Measurements from ENCODE around the gene FOXA3. TPM values are rescaled to one million over a fixed set of nuclear protein-coding genes. Genes with fewer than 3 reads are reported as not detected.

The FOXA3 gene
- total and polyA plus RNA-seq, 2 donors (not counting 3 experiments of a cell fraction or from before 2014, with no cell fraction given), result 0.06 TPM; not detected in 1

DNA sequence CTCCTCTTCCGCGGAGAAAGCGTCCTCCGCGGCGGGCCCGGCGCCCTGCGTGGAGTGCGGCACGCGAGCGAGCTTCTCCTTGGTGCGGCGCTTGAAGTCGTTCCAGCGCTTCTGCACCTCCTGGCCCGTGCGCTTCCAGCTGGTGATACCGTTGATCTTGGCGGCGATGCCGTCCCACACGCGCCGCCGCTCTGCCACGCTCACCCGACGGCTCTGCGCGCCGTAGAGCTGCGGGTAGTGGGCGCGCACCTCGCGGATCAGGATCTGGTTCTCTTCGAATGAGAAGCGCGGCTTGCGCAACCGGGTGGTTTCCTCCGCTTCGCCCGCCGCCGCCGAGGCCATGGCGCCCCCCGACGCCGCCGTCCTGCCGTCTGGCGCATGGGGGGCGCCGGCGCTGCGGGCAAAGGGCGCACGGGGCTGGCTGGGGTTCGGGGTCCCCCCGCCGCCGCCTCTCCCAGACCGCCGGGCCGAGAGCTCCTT, 37.3 kb downstream of the FOXA3 start:
- no peaks in the 10 kb centered on the region for H4K20me1 ChIP-seq (replicated peaks; ENCODE audit: control insufficient read depth, extremely low read depth, insufficient read depth, low read length)
- no TSS peak for BruUV-seq (replicated peaks)
- TF ChIP-seq GATA2 (IDR thresholded peaks at IDR 0.05; ENCODE audit: insufficient read depth, insufficient read length, low read depth, low read length), result no peak
- no peak for TF ChIP-seq POLR2A (IDR thresholded peaks at IDR 0.05; ENCODE audit: low read depth, low read length)
- TF ChIP-seq, protein P1, sequence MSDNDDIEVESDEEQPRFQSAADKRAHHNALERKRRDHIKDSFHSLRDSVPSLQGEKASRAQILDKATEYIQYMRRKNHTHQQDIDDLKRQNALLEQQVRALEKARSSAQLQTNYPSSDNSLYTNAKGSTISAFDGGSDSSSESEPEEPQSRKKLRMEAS (IDR thresholded peaks at IDR 0.05; ENCODE audit: insufficient read depth, insufficient read length), result no peak
- DNase-seq (ENCODE audit: low read depth, low spot score), result peak; percentile 30
- intact Hi-C loops (cut with micrococcal nuclease), result no loop called here
- FAIRE-seq, result no peak
- H3K27me3 ChIP-seq (ENCODE audit: control insufficient read depth in 2 of 2, insufficient read depth in 2 of 2, low read length in 2 of 2), result no peaks in the 10 kb centered on the region
- H3K27ac ChIP-seq (ENCODE audit: insufficient read depth, low read depth, low read length), result no peak overlapping the region
- H3K4me3 ChIP-seq (replicated peaks in 1 of 3; ENCODE audit: insufficient read depth in 1 of 3, low read depth in 1 of 3, low read length in 3 of 3), result peak overlapping the region; percentile 38 to 95 (median 55)
- no peaks in the 10 kb centered on the region for H3K9me1 ChIP-seq (replicated peaks; ENCODE audit: control insufficient read depth, extremely low read depth, insufficient read depth, low read length)
- H3K9ac ChIP-seq (replicated peaks; ENCODE audit: extremely low read depth, insufficient read depth, low read length), result no peak overlapping the region
- no peaks in the 10 kb centered on the region for H3K9me3 ChIP-seq (replicated peaks; ENCODE audit: control insufficient read depth, insufficient read depth, low read length)
- H3K79me2 ChIP-seq (ENCODE audit: control insufficient read depth, insufficient read depth, low read length), result no peaks in the 10 kb centered on the region
- H2AFZ ChIP-seq (ENCODE audit: low read depth, low read length), result peak overlapping the region; percentile 84
- CTCF ChIA-PET, result interaction anchor here (1.0 to 2.1 kb wide), 6 partner anchors 9 to 127 kb away, joined by 3 to 7 read pairs (median 4); partner anchors contain the start of gene CCDC61
- no peaks in the 10 kb centered on the region for H3K36me3 ChIP-seq (ENCODE audit: control insufficient read depth in 2 of 2, extremely low read depth in 1 of 2, insufficient read depth in 2 of 2, low read length in 2 of 2)
- H3K4me2 ChIP-seq (ENCODE audit: insufficient read depth, low read length), result peak overlapping the region; percentile 20
- H3K4me1 ChIP-seq (ENCODE audit: control insufficient read depth, extremely low read depth, insufficient read depth, low read length), result peaks cover 7% of the 10 kb centered on the region
- dilution Hi-C loops (cut with MboI; ENCODE audit: extremely low pct_ligation_motif_present, low sequenced_read_pairs), result no loop called here
- POLR2A ChIA-PET, result interaction anchor here (1.0 kb wide), 1 partner anchor 15 kb away, joined by 3 read pairs; the partner anchor contains the start of gene IRF2BP1

DNA sequence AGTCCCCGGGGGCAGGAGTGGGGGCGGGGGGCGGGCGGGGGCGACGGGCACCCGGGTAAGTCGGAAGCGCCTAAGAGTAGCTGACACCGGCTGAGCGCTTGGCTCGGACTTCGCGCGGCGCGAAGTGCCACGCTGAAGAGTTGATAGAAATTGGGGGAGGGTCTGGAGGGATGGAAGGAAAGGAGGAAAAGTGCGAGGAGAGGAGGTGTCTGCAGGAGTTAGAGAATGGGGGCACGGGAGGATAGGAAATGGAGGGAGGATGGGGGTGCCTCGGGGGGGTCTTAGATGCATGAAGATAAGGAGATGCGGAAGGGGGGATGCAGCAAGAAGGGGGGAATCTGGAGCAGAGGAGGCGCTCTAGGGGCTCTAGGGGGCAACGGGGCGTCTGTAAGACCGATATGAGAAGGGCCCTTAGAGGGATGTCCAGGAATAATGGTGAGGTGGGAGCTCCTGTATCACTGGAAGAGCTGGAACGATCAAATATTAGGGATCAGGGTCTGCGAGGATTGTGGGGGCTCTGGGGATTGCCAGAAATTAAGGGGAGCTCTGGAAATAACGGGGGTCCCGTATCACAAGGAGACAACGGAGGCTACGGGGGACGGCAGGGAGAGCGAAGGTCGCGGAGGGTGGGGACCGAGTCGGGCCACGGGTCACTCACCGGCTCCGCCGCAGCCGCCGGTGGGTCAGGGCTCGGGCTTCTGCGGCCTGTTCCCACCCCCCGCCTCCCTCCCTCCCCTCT, 38.0 kb downstream of the FOXA3 start, which contains the start of gene MYPOP:
Gene MYPOP (minus strand): TSS at position 702 of the 739 bp plus-strand sequence. CDS start 840 bp downstream, outside the sequence.
- Histone ChIP-seq H3K79me2 (ENCODE audit: control insufficient read depth, insufficient read depth, low read length) (no peaks in the 10 kb centered on the region), H3K36me3 (ENCODE audit: control insufficient read depth in 2 of 2, extremely low read depth in 1 of 2, insufficient read depth in 2 of 2, low read length in 2 of 2) (no peaks in the 10 kb centered on the region), H3K9me1 (replicated peaks; ENCODE audit: control insufficient read depth, extremely low read depth, insufficient read depth, low read length) (no peaks in the 10 kb centered on the region), H3K27ac (ENCODE audit: insufficient read depth, low read depth, low read length) (no peak within 1 kb of the TSS), H2AFZ (ENCODE audit: low read depth, low read length) (peak within 1 kb of the TSS; percentile 95), H3K27me3 (ENCODE audit: control insufficient read depth in 2 of 2, insufficient read depth in 2 of 2, low read length in 2 of 2) (no peaks in the 10 kb centered on the region), H3K4me3 (replicated peaks in 1 of 3; ENCODE audit: insufficient read depth in 1 of 3, low read depth in 1 of 3, low read length in 3 of 3) (peak within 1 kb of the TSS; percentile 55 to 95 (median 79)), H3K4me1 (ENCODE audit: control insufficient read depth, extremely low read depth, insufficient read depth, low read length) (peaks cover 7% of the 10 kb centered on the region), H4K20me1 (replicated peaks; ENCODE audit: control insufficient read depth, extremely low read depth, insufficient read depth, low read length) (no peaks in the 10 kb centered on the region), H3K4me2 (ENCODE audit: insufficient read depth, low read length) (peak within 1 kb of the TSS; percentile 88), H3K9me3 (replicated peaks; ENCODE audit: control insufficient read depth, insufficient read depth, low read length) (no peaks in the 10 kb centered on the region), H3K9ac (replicated peaks; ENCODE audit: extremely low read depth, insufficient read depth, low read length) (peak within 1 kb of the TSS; percentile 76)
- intact Hi-C loops (cut with micrococcal nuclease), result loop anchor here (1.0 to 2.0 kb wide), 2 partner anchors 16 to 93 kb away; partner anchors contain the start of genes CCDC61 and IRF2BP1
- dilution Hi-C loops (cut with MboI; ENCODE audit: extremely low pct_ligation_motif_present, low sequenced_read_pairs), result no loop called here
- no TSS peak for BruUV-seq (replicated peaks)
- TF ChIP-seq, protein P2, sequence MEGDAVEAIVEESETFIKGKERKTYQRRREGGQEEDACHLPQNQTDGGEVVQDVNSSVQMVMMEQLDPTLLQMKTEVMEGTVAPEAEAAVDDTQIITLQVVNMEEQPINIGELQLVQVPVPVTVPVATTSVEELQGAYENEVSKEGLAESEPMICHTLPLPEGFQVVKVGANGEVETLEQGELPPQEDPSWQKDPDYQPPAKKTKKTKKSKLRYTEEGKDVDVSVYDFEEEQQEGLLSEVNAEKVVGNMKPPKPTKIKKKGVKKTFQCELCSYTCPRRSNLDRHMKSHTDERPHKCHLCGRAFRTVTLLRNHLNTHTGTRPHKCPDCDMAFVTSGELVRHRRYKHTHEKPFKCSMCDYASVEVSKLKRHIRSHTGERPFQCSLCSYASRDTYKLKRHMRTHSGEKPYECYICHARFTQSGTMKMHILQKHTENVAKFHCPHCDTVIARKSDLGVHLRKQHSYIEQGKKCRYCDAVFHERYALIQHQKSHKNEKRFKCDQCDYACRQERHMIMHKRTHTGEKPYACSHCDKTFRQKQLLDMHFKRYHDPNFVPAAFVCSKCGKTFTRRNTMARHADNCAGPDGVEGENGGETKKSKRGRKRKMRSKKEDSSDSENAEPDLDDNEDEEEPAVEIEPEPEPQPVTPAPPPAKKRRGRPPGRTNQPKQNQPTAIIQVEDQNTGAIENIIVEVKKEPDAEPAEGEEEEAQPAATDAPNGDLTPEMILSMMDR (IDR thresholded peaks at IDR 0.05; ENCODE audit: extremely low read depth in 1 of 2, insufficient read depth in 1 of 2, low read depth in 1 of 2, low read length in 2 of 2), result no peak
- TF ChIP-seq GATA2 (IDR thresholded peaks at IDR 0.05; ENCODE audit: insufficient read depth, insufficient read length, low read depth, low read length), result no peak
- no peak for TF ChIP-seq EZH2 (IDR thresholded peaks at IDR 0.05; ENCODE audit: borderline replicate concordance, low read depth, low read length, severe bottlenecking)
- no peak for TF ChIP-seq FOS (IDR thresholded peaks at IDR 0.05; ENCODE audit: borderline replicate concordance, insufficient read depth, low read length)
- TF ChIP-seq POLR2AphosphoS5 (IDR thresholded peaks at IDR 0.05; ENCODE audit: insufficient read depth, low read depth, low read length), result no peak
- DNase-seq (ENCODE audit: low read depth, low spot score) (no peak), FAIRE-seq (no peak)
- ChIA-PET CTCF (interaction anchor here (0.9 to 2.1 kb wide), 11 partner anchors 9 to 126 kb away, joined by 3 to 9 read pairs (median 4); partner anchors contain the start of genes CCDC61 and NANOS2), POLR2A (interaction anchor here (0.5 to 1.2 kb wide), 4 partner anchors 10 to 93 kb away, joined by 3 to 6 read pairs (median 4); partner anchors contain the start of genes CCDC61 and IRF2BP1)
